ENCODE results near the gene AGRN. TPM values are rescaled to one million over a fixed set of nuclear protein-coding genes. Genes with fewer than 3 reads are reported as not detected.
A peak's percentile ranks its signal among the peaks of the same experiment; 100 is the strongest.

The AGRN gene
- total RNA-seq, 1 donor from 2014 or later = 374 TPM

GRCh38 chr1:1023700-1024099 is 3.8 kb downstream of the AGRN start:
- no peak for DNase-seq (ENCODE audit: low spot score)
- no peak for TF ChIP-seq CTCF (IDR thresholded peaks at IDR 0.05; ENCODE audit: unreplicated experiment)
- Mint-ChIP-seq H3K27me3 (ENCODE audit: unreplicated experiment) (peaks cover 13% of the 10 kb centered on the region), H3K9me3 (ENCODE audit: unreplicated experiment) (no peaks in the 10 kb centered on the region), H3K36me3 (ENCODE audit: low read depth, unreplicated experiment) (peaks cover 8% of the 10 kb centered on the region), H3K27ac (ENCODE audit: unreplicated experiment) (no peak overlapping the region), H3K4me1 (ENCODE audit: unreplicated experiment) (peaks cover 23% of the 10 kb centered on the region), H3K4me3 (ENCODE audit: unreplicated experiment) (no peak overlapping the region)

DNA sequence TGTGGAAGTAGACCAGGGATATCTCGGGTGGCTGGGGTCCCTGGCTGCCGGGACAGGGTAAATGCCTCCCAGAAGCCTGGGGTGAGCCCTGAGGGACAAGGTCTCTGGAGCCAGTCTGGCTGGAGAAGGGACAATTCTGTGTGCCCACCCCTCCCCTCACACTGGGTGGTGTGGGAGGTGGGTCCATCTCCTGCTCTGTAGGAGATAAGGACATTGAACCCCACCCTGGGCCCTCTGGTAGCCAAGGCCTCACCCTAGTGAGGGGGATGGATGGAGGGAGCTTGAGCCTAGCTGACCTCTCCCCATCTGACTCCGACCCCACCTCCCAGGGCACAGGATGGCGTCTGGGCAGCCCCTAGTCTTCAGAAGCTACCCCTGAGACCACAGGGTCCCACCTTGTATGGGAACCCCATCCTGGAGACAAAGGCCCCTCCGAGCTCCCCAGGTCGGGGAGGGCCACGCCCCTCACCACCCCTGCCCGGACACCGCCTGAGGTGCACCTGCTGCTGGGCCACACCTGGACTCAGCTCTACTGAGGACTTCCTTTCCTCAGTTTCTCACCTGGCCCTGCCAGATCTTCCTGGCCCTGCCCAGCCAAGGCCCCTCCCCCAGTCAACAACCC is 4.3 kb downstream of the AGRN start:
- Mint-ChIP-seq H3K36me3 (ENCODE audit: low read depth, unreplicated experiment) (peaks cover 8% of the 10 kb centered on the region), H3K27me3 (ENCODE audit: unreplicated experiment) (peaks cover 13% of the 10 kb centered on the region), H3K9me3 (ENCODE audit: unreplicated experiment) (no peaks in the 10 kb centered on the region), H3K27ac (ENCODE audit: unreplicated experiment) (no peak overlapping the region), H3K4me3 (ENCODE audit: unreplicated experiment) (no peak overlapping the region), H3K4me1 (ENCODE audit: unreplicated experiment) (peaks cover 23% of the 10 kb centered on the region)
- TF ChIP-seq CTCF (IDR thresholded peaks at IDR 0.05; ENCODE audit: unreplicated experiment) = no peak
- no peak for DNase-seq (ENCODE audit: low spot score)

DNA sequence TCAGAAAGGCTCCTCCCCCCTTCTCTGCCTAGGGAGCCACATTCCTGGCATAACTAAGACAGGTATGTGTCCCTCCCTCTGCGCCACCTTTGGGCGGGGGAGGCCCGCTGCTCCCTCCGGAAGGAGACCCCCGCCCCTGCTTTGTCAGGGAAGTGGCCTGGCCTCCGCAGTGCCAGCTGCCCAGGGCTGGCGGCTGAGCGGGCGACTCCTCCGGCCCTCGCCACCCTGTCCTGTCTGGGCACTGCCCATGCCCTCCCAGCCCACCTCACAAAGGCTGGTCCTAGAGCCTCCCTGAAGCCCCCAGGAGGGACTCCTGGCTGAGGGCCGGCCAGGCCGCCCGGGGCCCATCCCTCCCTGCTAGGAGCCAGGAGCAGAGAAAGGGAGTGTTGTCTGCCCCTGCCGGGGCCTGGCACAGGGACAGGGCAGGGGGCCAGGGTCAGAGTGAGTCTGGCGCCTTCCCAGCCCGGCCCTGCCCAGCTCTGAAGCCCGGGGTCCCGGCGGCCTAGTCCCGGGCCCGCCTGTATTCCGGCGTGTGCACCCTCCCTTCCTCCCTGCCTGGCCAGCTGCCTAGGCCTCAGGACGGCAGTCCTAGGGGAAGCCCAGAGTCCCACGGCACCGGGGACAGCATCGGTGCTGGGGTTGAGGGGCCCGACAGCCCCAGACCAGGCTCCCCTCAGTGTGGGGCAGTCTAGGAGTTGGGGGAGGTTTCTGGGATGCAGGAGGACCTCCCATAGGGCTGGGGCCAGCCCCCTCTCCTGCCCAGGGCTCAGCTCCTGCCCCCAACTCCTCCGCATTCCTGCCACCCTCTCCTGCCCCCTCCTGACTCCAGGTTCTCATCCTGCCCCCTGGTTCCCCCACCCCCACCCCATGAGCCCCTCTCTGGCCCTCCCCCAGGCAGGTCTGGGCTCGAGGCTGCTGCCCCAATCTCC is 5.1 kb downstream of the AGRN start:
- H3K27ac Mint-ChIP-seq (ENCODE audit: unreplicated experiment) = no peak overlapping the region
- no peak for TF ChIP-seq CTCF (IDR thresholded peaks at IDR 0.05; ENCODE audit: unreplicated experiment)
- DNase-seq (ENCODE audit: low spot score) = no peak
- peaks cover 23% of the 10 kb centered on the region for H3K4me1 Mint-ChIP-seq (ENCODE audit: unreplicated experiment)
- H3K4me3 Mint-ChIP-seq (ENCODE audit: unreplicated experiment) = no peak overlapping the region
- peaks cover 8% of the 10 kb centered on the region for H3K36me3 Mint-ChIP-seq (ENCODE audit: low read depth, unreplicated experiment)
- no peaks in the 10 kb centered on the region for H3K9me3 Mint-ChIP-seq (ENCODE audit: unreplicated experiment)
- H3K27me3 Mint-ChIP-seq (ENCODE audit: unreplicated experiment) = peaks cover 13% of the 10 kb centered on the region

- Mint-ChIP-seq H3K4me1 (ENCODE audit: unreplicated experiment) (peaks cover 23% of the 10 kb centered on the region), H3K4me3 (ENCODE audit: unreplicated experiment) (peak overlapping the region; percentile 69), H3K27me3 (ENCODE audit: unreplicated experiment) (peaks cover 13% of the 10 kb centered on the region), H3K27ac (ENCODE audit: unreplicated experiment) (no peak overlapping the region), H3K9me3 (ENCODE audit: unreplicated experiment) (no peaks in the 10 kb centered on the region), H3K36me3 (ENCODE audit: low read depth, unreplicated experiment) (peaks cover 8% of the 10 kb centered on the region)
- TF ChIP-seq CTCF (IDR thresholded peaks at IDR 0.05; ENCODE audit: unreplicated experiment) = no peak
- no peak for DNase-seq (ENCODE audit: low spot score)
Measured at GRCh38 chr1:1025730-1026129, 5.8 kb downstream of the AGRN start.

Data from endothelial cell (in vitro differentiated cells).